Muscle layer of duodenum (tissue), 2 donors: ENCODE data around the gene SLC25A27.

Experiments
- H3K27ac ChIP-seq: one replicate; pipeline ENCODE4 v1.7.0; 2013; ENCODE audit warnings: mild to moderate bottlenecking, low read length
- H3K27me3 ChIP-seq: one replicate; pipeline ENCODE4 v1.7.0; 2013; ENCODE audit warnings: low read depth, mild to moderate bottlenecking, control low read depth, low read length
- H3K36me3 ChIP-seq, 2 donors: one replicate each; pipeline ENCODE4 v1.7.0; 2013; ENCODE audit warnings: low read length in 2 of 2, control low read depth in 1 of 2, mild to moderate bottlenecking in 1 of 2; ENCODE audit not compliant: insufficient read depth in 2 of 2, control insufficient read depth in 1 of 2
- H3K4me1 ChIP-seq, 2 donors: one replicate each; pipeline ENCODE4 v1.7.0; 2013; ENCODE audit warnings: low read length in 2 of 2, mild to moderate bottlenecking in 2 of 2, control low read depth in 1 of 2, moderate library complexity in 1 of 2; ENCODE audit not compliant: insufficient read depth in 2 of 2, control insufficient read depth in 1 of 2
- H3K4me3 ChIP-seq, 2 donors: one replicate each; pipeline ENCODE4 v1.7.0; 2013; ENCODE audit warnings: low read length in 2 of 2, low read depth in 1 of 2, mild to moderate bottlenecking in 1 of 2
- H3K9me3 ChIP-seq, 2 donors: one replicate each; pipeline ENCODE4 v1.7.0; 2013; ENCODE audit warnings: low read length in 2 of 2, control low read depth in 1 of 2, mild to moderate bottlenecking in 1 of 2; ENCODE audit not compliant: control insufficient read depth in 1 of 2
- donor health status: healthy.

SLC25A27 gene

DNA sequence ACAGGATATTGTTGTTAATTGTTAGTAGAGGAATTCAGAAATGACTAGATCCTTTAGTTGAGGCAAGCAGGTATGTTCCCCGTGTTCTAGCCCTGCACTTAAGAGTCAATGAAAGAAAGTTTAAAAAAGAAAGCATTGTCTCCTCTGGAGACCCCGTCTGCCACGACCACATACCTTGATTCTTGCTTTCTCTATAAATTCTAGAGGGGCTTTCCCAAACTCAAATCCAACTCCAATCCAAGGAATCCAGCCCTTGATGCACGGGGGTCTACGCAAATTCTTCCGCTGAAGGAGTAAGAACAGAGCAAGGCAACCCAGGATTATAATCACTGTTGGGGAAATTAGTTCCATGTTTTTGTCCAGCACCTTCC lies 558 bp upstream of the SLC25A27 start:
- H3K4me3 ChIP-seq: peak overlapping the region; percentile 93 to 99
- peak overlapping the region; percentile 78 for H3K27ac ChIP-seq
- no peaks in the 10 kb centered on the region for H3K9me3 ChIP-seq
- no peaks in the 10 kb centered on the region for H3K27me3 ChIP-seq
- no peaks in the 10 kb centered on the region for H3K36me3 ChIP-seq
- H3K4me1 ChIP-seq: peaks cover 0 to 13% of the 10 kb centered on the region in 2 donors

DNA sequence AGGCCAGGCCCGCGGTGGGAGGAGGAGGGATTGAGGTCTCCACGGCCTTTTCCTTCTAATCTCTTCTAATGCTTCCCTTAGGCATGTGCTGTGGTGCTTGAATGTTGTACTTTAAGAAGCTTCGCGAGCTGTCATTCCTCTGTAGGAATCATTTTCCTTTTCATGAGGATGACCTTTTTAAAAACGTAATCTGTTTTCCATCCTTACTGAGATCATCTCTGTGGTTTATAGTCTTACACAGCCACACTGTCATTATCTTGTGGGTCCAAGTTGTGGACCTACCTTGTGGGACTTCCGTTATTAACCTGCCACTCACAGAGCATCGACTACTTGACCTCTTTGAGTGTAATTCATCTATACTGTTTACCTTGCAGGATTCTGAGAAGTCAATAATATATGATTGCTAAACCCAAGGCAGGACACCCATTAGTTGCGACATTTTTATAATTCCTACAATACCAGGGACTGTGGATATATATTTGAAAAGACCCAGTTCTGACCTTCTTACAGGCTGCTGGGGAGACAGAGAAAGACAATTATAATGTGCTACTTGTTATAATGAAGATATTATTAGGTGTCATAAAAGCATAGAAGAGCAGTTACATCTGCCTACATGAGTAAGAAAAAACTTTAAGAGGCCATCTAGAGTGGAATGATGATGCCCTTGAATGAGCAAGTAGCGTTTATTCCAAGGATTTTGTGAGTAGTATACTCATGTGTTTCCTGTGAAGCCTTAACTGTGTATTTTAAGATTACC lies 842 bp downstream of the SLC25A27 start:
- Histone ChIP-seq H3K27me3 (no peaks in the 10 kb centered on the region), H3K36me3 (peaks cover 0 to 3% of the 10 kb centered on the region in 2 donors), H3K4me1 (peaks cover 0 to 13% of the 10 kb centered on the region in 2 donors), H3K4me3 (peak overlapping the region; percentile 93 to 99), H3K27ac (peak overlapping the region; percentile 74), H3K9me3 (no peaks in the 10 kb centered on the region)

DNA sequence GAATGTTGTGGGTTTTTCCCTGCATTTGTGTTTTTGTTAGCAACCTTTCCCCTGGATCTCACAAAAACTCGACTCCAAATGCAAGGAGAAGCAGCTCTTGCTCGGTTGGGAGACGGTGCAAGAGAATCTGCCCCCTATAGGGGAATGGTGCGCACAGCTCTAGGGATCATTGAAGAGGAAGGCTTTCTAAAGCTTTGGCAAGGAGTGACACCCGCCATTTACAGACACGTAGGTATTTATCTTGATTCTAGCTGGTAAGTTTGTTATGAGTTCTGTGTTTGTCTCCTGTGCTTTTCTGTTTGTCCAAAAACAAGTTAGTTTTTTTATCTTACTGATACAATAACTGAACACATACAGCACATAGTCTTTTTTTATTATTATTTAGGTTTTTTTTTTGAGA lies 3.0 kb downstream of the SLC25A27 start:
- Histone ChIP-seq H3K4me3 (no peak overlapping the region), H3K36me3 (peaks cover 0 to 7% of the 10 kb centered on the region in 2 donors), H3K4me1 (peaks cover 0 to 13% of the 10 kb centered on the region in 2 donors), H3K27me3 (no peaks in the 10 kb centered on the region), H3K9me3 (no peaks in the 10 kb centered on the region), H3K27ac (no peak overlapping the region)

DNA sequence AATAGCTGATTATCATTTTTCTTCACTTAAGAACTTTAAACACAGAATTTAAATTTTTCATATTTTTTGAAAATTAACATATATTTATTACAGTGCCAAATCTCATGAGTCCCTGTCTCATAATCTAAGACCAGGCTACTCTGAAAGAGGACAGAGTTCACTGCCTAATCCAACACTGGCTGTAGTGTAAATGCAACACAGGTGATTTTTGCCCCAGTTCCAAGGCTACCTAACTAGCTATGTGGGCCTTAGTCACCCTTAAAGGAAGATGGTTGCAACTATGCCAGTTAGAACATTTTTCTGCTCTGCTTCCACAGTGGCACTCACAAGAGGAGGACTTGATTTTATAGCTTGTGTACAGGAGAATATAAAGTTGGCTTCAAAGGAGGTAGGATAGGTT lies 4.9 kb downstream of the SLC25A27 start:
- Histone ChIP-seq H3K36me3 (peaks cover 0 to 7% of the 10 kb centered on the region in 2 donors), H3K27ac (no peak overlapping the region), H3K4me3 (no peak overlapping the region), H3K4me1 (peaks cover 0 to 13% of the 10 kb centered on the region in 2 donors), H3K27me3 (no peaks in the 10 kb centered on the region), H3K9me3 (no peaks in the 10 kb centered on the region)

DNA sequence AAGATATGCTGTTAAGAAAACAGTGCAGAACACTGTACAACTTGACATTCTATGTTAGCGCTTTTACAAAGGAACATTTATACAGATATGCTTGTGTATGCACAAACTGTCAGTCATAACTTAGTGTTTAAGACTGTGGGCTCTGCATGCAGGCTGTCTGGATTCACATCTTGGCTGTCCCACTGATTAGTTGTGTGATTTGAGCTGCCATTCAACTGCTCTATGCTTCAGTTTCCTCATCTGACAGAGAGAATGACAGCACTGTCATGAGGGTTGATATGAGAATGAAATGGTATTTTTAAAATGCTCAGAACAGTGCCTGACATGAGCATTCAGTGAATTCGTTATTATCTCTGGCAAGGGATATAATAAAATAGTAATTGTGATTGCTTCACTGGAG lies 8.7 kb downstream of the SLC25A27 start:
- H3K9me3 ChIP-seq: no peaks in the 10 kb centered on the region
- no peaks in the 10 kb centered on the region for H3K27me3 ChIP-seq
- no peak overlapping the region for H3K27ac ChIP-seq
- no peak overlapping the region for H3K4me3 ChIP-seq
- H3K36me3 ChIP-seq: peaks cover 0 to 28% of the 10 kb centered on the region in 2 donors
- no peaks in the 10 kb centered on the region for H3K4me1 ChIP-seq

DNA sequence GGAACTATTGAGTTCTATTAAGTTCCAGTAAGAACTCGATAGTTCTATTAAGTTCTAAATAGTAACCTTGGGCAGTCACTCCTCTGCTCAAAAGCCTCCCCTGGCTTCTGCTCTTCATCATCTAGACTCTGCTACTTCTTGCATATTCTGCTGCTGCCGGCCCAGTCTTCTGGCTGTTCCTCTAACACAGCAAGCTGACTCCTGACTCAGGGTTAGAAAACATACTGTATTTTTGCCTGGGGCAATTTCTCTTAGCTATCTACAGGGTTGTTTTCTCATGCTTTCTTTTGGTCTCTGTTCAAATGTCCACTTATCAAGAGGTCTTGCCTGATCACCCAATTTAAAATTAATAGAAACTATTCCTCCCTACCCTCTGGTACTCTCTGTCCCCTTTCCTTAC lies 14.6 kb downstream of the SLC25A27 start:
- no peaks in the 10 kb centered on the region for H3K27me3 ChIP-seq
- H3K9me3 ChIP-seq: no peaks in the 10 kb centered on the region
- H3K4me3 ChIP-seq: no peak overlapping the region
- H3K27ac ChIP-seq: no peak overlapping the region
- H3K36me3 ChIP-seq: peaks cover 0 to 44% of the 10 kb centered on the region in 2 donors
- no peaks in the 10 kb centered on the region for H3K4me1 ChIP-seq

DNA sequence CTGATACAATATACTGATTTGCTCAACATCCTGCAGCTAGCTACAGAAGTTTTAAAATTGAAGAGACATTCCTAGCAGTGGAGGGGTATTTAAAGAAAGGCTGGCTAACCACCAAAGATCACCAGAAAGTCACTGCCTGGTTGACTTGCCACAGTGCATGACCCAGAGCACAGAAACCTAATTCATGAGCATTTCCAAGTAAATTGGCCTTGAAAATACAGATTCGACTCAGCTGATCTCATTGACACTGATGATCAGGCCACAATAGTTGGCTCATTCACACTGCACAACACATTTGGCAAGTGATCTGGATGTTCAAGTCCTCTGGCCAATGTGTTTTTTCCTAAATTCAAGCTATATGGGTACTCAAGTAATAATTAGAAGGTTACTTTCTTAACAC lies 21.6 kb downstream of the SLC25A27 start:
- Histone ChIP-seq H3K4me3 (no peak overlapping the region), H3K4me1 (no peaks in the 10 kb centered on the region), H3K9me3 (no peaks in the 10 kb centered on the region), H3K27me3 (no peaks in the 10 kb centered on the region), H3K27ac (no peak overlapping the region), H3K36me3 (peaks cover 0 to 56% of the 10 kb centered on the region in 2 donors)

DNA sequence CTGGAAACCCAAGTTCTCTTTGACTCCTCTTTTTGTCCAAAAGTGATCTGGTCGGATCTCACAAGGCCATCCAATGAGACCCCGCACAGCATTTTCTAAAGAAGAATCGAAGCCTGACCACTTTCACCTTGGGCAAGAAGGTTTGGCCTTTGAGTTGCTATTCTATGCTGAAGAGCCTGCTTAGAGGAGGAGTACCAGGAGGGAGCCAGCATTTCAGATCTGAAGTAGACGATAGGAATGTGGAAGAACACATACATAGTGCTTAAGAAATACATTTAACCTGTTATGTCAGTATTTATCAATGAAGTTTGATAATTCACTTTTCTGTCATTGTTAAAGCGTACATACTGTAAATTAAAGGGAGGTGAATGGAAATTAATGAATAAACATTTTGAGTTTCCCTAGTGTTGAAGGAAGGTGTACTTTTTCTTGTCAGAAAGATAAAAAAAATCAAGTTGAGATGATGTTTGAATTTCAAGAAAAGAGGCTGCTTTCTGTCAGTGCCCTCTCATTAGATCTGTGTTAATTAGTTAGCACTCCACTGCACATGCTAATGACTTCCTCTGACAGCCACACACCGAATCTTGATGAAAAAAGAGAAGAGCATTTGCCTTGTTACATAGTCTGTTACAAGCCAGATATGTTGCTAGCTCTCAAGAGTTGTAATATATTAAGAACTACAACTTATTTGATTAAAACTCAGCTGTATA lies 24.0 kb downstream of the SLC25A27 start:
- Histone ChIP-seq H3K4me1 (no peaks in the 10 kb centered on the region), H3K9me3 (no peaks in the 10 kb centered on the region), H3K36me3 (peaks cover 0 to 51% of the 10 kb centered on the region in 2 donors), H3K4me3 (no peak overlapping the region), H3K27me3 (no peaks in the 10 kb centered on the region), H3K27ac (no peak overlapping the region)

DNA sequence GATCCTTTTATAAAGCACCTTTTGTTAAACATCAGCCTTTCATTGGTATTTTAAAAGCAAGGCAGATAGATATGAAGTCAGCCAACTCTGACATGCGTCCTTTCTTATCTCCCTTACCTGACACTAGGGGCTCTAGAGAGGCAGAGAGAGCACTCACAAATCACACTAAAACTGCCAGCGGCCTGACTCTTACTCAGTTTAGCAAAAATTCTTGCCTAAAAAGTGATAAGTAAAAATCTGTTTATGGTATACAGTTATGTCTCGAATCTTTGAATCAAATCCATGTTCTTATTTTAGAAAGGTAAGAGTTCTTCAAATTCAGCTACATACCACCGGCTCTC lies 24.5 kb downstream of the SLC25A27 start:
- Histone ChIP-seq H3K4me1 (no peaks in the 10 kb centered on the region), H3K27ac (no peak overlapping the region), H3K27me3 (no peaks in the 10 kb centered on the region), H3K4me3 (no peak overlapping the region), H3K9me3 (no peaks in the 10 kb centered on the region), H3K36me3 (peaks cover 0 to 47% of the 10 kb centered on the region in 2 donors)

DNA sequence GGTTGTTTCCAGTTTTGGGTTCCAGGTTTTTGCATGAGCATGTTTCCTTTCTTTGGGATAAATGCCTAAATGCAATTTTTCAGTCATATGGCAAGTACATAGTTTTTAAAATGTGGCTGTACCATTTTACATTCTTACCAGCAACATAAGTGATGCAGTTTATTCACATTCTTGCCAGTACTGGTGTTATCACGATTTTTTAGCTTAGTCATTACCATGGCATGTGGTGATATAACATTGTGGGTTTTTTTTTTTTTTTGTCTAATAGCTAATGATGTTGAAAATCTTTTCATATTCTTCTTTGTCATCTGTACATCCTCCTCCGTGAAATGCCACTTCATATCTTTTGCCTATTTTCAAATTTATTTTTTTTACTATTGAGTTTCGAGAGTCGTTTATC lies 32.0 kb downstream of the SLC25A27 start:
- Histone ChIP-seq H3K4me3 (no peak overlapping the region), H3K4me1 (no peaks in the 10 kb centered on the region), H3K27ac (no peak overlapping the region), H3K27me3 (no peaks in the 10 kb centered on the region), H3K9me3 (no peaks in the 10 kb centered on the region), H3K36me3 (no peaks in the 10 kb centered on the region)

DNA sequence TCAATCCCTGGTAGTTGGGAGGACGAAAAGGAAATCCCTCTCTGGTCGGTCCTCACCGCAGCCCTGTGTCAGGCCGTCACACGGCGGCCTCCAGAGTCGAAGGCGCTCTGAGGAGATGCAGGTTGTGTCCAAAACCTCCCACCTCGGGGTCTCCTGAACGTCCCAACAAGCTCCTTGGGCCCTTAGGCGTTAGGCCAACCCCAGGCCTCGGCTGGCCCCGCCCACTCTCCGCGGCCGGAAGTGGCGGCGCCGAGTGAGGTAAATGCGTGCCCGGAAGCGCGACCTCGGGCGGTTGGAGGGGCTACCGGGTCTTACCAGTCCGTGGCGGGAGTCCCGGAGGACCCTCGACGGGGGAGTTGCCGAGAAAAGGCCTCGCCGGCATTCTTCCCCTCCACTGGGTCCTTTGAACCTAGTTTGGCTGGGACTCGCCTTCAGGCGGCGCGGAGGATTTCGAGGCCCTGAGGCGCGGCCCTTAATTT lies 34.9 kb downstream of the SLC25A27 start, which contains the start of gene TDRD6:
TDRD6 (plus strand) TSS at position 267 of the 479 bp plus-strand sequence. CDS start 244 bp downstream, outside the sequence.
- H3K4me3 ChIP-seq: no peak within 1 kb of the TSS
- H3K36me3 ChIP-seq: no peaks in the 10 kb centered on the region
- H3K27me3 ChIP-seq: no peaks in the 10 kb centered on the region
- no peak within 1 kb of the TSS for H3K27ac ChIP-seq
- no peaks in the 10 kb centered on the region for H3K4me1 ChIP-seq
- no peaks in the 10 kb centered on the region for H3K9me3 ChIP-seq
